IMR-90 (cell line): ENCODE results near the gene GAS5. TPM values are rescaled to one million over a fixed set of nuclear protein-coding genes. Genes with fewer than 3 reads are reported as not detected.

ENCODE experiments used
- ATAC-seq: fragments of 200-7000 bp; cut with Tn5 transposase; 2 replicates; pipeline ENCODE4 v1.9.1; 2020; ENCODE audit warnings: low read depth, mild to moderate bottlenecking, moderate library complexity
- BruUV-seq: library from RNA; stranded (reverse); fragments of 400-500 nt; replicated peaks from 2 replicates; lab custom pipeline; 2021; lab: Mats Ljungman, UMichigan
- CTCF ChIA-PET: fragments of 300-600 bp; formaldehyde crosslinking; extraction: SDS; loops from one replicate; lab custom pipeline; 2021; ENCODE audit warnings: antibody characterized with exemption; lab: Yijun Ruan, JAX
- POLR2A ChIA-PET: fragments of 300-600 bp; sonication (Branson Sonifier 250); formaldehyde crosslinking; loops from one replicate; lab custom pipeline; 2022; ENCODE audit warnings: antibody characterized with exemption; ENCODE audit not compliant: unreplicated experiment; lab: Charles Lee
- DNase-seq: peaks from one replicate; pipeline ENCODE4 v3.0.0; 2013
- H2AFZ ChIP-seq: replicated peaks from 2 replicates; pipeline ENCODE3; 2013; ENCODE audit warnings: low read length, mild to moderate bottlenecking; ENCODE audit not compliant: poor library complexity
- H2AK5ac ChIP-seq: 2 replicates; pipeline ENCODE4 v1.6.1; 2013; ENCODE audit warnings: low read depth, low read length, inconsistent platforms
- H2AK9ac ChIP-seq: replicated peaks from 2 replicates; pipeline ENCODE3; 2013; ENCODE audit warnings: mild to moderate bottlenecking, low read depth, low read length, moderate library complexity; ENCODE audit not compliant: poor library complexity
- H2BK120ac ChIP-seq: 2 replicates; pipeline ENCODE4 v1.6.1; 2013; ENCODE audit warnings: low read depth, low read length, inconsistent platforms
- H2BK15ac ChIP-seq: 3 replicates; pipeline ENCODE4 v1.6.1; 2013; ENCODE audit warnings: low read depth, low read length, inconsistent platforms
- H2BK20ac ChIP-seq: 2 replicates; pipeline ENCODE4 v1.6.1; 2013; ENCODE audit warnings: low read depth, mild to moderate bottlenecking, inconsistent platforms, low read length, moderate library complexity
- H2BK5ac ChIP-seq: 2 replicates; pipeline ENCODE4 v1.6.1; 2013; ENCODE audit warnings: mild to moderate bottlenecking, low read depth, low read length, inconsistent platforms; ENCODE audit not compliant: poor library complexity, severe bottlenecking
- H3K14ac ChIP-seq: replicated peaks from 2 replicates; pipeline ENCODE4 v1.6.1; 2013; ENCODE audit warnings: low read depth, low read length, inconsistent platforms
- H3K18ac ChIP-seq: 2 replicates; pipeline ENCODE4 v1.6.1; 2013; ENCODE audit warnings: low read depth, low read length, control low read depth
- H3K23ac ChIP-seq: 2 replicates; pipeline ENCODE4 v1.6.1; 2013; ENCODE audit warnings: low read depth, low read length, inconsistent platforms
- H3K27ac ChIP-seq: 2 replicates; pipeline ENCODE4 v1.5.1; 2013; ENCODE audit warnings: mild to moderate bottlenecking, control low read depth, low read length; ENCODE audit not compliant: insufficient read depth
- H3K27me3 ChIP-seq: 2 replicates; pipeline ENCODE4 v1.6.1; 2013; ENCODE audit warnings: low read length; ENCODE audit not compliant: control insufficient read depth, insufficient read depth
- H3K36me3 ChIP-seq: 2 replicates; pipeline ENCODE4 v1.6.1; 2013; ENCODE audit warnings: low read length, mixed read lengths; ENCODE audit not compliant: control insufficient read depth, insufficient read depth
- H3K4ac ChIP-seq: 2 replicates; pipeline ENCODE4 v1.6.1; 2013; ENCODE audit warnings: low read depth, low read length, inconsistent platforms
- H3K4me1 ChIP-seq: 2 replicates; pipeline ENCODE4 v1.6.1; 2013; ENCODE audit warnings: low read length, mixed read lengths; ENCODE audit not compliant: control insufficient read depth, insufficient read depth
- H3K4me2 ChIP-seq: 2 replicates; pipeline ENCODE4 v1.6.1; 2013; ENCODE audit warnings: low read depth, mild to moderate bottlenecking, control low read depth, low read length, moderate library complexity
- H3K4me3 ChIP-seq: 2 replicates; pipeline ENCODE4 v1.5.1; 2013; ENCODE audit warnings: low read depth, mild to moderate bottlenecking, control low read depth, low read length, moderate library complexity; ENCODE audit not compliant: insufficient read depth
- H3K56ac ChIP-seq: 2 replicates; pipeline ENCODE4 v1.6.1; 2013; ENCODE audit warnings: low read length, inconsistent platforms; ENCODE audit not compliant: insufficient read depth; ENCODE audit errors: extremely low read depth
- H3K79me1 ChIP-seq, 2 experiments: 2 replicates each; pipeline ENCODE4 v1.6.1; 2013; ENCODE audit warnings: low read length in 2 of 2, inconsistent platforms in 1 of 2, low read depth in 1 of 2
- H3K9ac ChIP-seq: 2 replicates; pipeline ENCODE4 v1.6.1; 2013; ENCODE audit warnings: low read depth, low read length, control low read depth
- H3K9me1 ChIP-seq: 2 replicates; pipeline ENCODE4 v1.6.1; 2013; ENCODE audit warnings: low read length, inconsistent platforms; ENCODE audit not compliant: insufficient read depth
- H3K9me3 ChIP-seq: 2 replicates; pipeline ENCODE4 v1.6.1; 2013; ENCODE audit warnings: low read length; ENCODE audit not compliant: control insufficient read depth, insufficient read depth
- H4K20me1 ChIP-seq: 2 replicates; pipeline ENCODE4 v1.6.1; 2013; ENCODE audit warnings: low read length, inconsistent platforms; ENCODE audit not compliant: insufficient read depth
- H4K5ac ChIP-seq: 2 replicates; pipeline ENCODE4 v1.6.1; 2013; ENCODE audit warnings: mild to moderate bottlenecking, low read depth, low read length, control low read depth
- H4K8ac ChIP-seq, 2 experiments: 2 replicates each; pipeline ENCODE4 v1.6.1; 2013; ENCODE audit warnings: low read depth in 2 of 2, low read length in 2 of 2, control low read depth in 1 of 2, inconsistent platforms in 1 of 2
- H4K91ac ChIP-seq: 2 replicates; pipeline ENCODE4 v1.6.1; 2013; ENCODE audit warnings: low read depth, low read length, inconsistent platforms; ENCODE audit not compliant: insufficient read depth
- RFX5 ChIP-seq: IDR thresholded peaks from 2 replicates; pipeline ENCODE4 v1.8.0; 2012; ENCODE audit warnings: low read depth, mild to moderate bottlenecking, low read length, moderate library complexity
- SMC3 ChIP-seq: fragments of 150-350 bp; IDR thresholded peaks from 2 replicates; pipeline ENCODE4 v1.6.1; 2016; ENCODE audit warnings: low read depth, mild to moderate bottlenecking, antibody characterized with exemption, low read length, moderate library complexity
- WGBS, 2 experiments: methylation state at CpG; one replicate each; pipeline versions ENCODE4 v1.1.5 to v1.1.7; 2013; ENCODE audit warnings: missing lambda C conversion rate in 2 of 2; ENCODE audit not compliant: insufficient read length in 1 of 2; ENCODE audit errors: extremely low coverage in 2 of 2; 5-methylcytosine and 5-hydroxymethylcytosine counted together
- dilution Hi-C: fragments of 300-500 bp; cut with HindIII; formaldehyde crosslinking; loops from one replicate; pipeline ENCODE4 v1.14.3; 2018; ENCODE audit warnings: low sequenced_read_pairs; ENCODE audit not compliant: unreplicated experiment
- in situ Hi-C: fragments of 300-500 bp; cut with MboI; formaldehyde crosslinking; loops from 3 replicates; pipeline ENCODE4 v1.14.3; 2019; ENCODE audit warnings: low sequenced_read_pairs, inconsistent platforms, mixed read lengths
- intact Hi-C: fragments of 100-400 bp; cut with micrococcal nuclease; formaldehyde crosslinking; loops from 2 replicates; pipeline ENCODE4 v1.10.0; 2022
- polyA plus RNA-seq, 3 experiments: library from polyadenylated mRNA; depleted of rRNA; stranded (reverse); fragments of >200 nt; gene quantifications; 2 replicates each; pipeline ENCODE4 v1.2.3, GENCODE V29; 2012; ENCODE audit warnings: low replicate concordance in 1 of 3
- total RNA-seq: library from RNA; depleted of rRNA; stranded (reverse); fragments of >200 nt; gene quantifications from 2 replicates; pipeline ENCODE4 v1.2.3, GENCODE V29; 2012
- TF ChIP-seq, protein P1 (sequence below): fragments of 150-350 bp; IDR thresholded peaks from 2 replicates; pipeline ENCODE4 v1.6.1; 2016; ENCODE audit warnings: low read depth, mild to moderate bottlenecking, low read length, moderate library complexity, borderline replicate concordance
- TF ChIP-seq, protein P2 (sequence below): conservative IDR thresholded peaks from 2 replicates; pipeline ENCODE4 v1.5.1; 2012; ENCODE audit warnings: mild to moderate bottlenecking, low read depth, low read length, improper control_type of control experiment

Gene GAS5
- total and polyA plus RNA-seq, 2 of the 4 experiments (the other 2 are of a cell fraction): 380 to 737 TPM

DNA sequence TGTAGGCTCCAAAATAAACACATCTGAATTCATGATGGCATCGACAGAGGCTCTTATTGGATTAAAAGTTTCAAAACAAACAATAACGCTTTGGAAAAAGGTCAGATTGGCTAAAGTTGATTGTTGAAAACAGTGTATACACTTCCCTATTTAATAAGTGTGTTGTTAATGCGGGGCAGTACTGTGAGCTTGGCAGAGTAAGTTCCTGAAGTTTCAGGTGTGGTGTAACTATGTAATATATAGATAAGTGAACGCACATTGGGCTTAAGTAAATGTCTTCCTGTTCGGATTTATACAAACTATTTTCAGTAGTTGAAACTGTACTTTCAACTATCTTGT, 1.2 kb upstream of the GAS5 start:
- TF ChIP-seq, protein P1, sequence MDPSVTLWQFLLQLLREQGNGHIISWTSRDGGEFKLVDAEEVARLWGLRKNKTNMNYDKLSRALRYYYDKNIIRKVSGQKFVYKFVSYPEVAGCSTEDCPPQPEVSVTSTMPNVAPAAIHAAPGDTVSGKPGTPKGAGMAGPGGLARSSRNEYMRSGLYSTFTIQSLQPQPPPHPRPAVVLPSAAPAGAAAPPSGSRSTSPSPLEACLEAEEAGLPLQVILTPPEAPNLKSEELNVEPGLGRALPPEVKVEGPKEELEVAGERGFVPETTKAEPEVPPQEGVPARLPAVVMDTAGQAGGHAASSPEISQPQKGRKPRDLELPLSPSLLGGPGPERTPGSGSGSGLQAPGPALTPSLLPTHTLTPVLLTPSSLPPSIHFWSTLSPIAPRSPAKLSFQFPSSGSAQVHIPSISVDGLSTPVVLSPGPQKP: no peak
- TF ChIP-seq SMC3: no peak
- no peak for TF ChIP-seq RFX5
- TF ChIP-seq, protein P2, sequence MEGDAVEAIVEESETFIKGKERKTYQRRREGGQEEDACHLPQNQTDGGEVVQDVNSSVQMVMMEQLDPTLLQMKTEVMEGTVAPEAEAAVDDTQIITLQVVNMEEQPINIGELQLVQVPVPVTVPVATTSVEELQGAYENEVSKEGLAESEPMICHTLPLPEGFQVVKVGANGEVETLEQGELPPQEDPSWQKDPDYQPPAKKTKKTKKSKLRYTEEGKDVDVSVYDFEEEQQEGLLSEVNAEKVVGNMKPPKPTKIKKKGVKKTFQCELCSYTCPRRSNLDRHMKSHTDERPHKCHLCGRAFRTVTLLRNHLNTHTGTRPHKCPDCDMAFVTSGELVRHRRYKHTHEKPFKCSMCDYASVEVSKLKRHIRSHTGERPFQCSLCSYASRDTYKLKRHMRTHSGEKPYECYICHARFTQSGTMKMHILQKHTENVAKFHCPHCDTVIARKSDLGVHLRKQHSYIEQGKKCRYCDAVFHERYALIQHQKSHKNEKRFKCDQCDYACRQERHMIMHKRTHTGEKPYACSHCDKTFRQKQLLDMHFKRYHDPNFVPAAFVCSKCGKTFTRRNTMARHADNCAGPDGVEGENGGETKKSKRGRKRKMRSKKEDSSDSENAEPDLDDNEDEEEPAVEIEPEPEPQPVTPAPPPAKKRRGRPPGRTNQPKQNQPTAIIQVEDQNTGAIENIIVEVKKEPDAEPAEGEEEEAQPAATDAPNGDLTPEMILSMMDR: no peak
- dilution Hi-C loops (no loop called here), in situ Hi-C loops (no loop called here), intact Hi-C loops (loop anchor here (5.0 kb wide), 2 partner anchors 437 to 1122 kb away; no protein-coding TSS in a partner anchor)
- Histone ChIP-seq H2BK5ac (no peak overlapping the region), H3K79me1 (peaks cover 12 to 57% of the 10 kb centered on the region in 2 experiments; a peak in 3 of 4 replicates), H3K56ac (peak overlapping the region; percentile 73; the same call in 1 of the 2 replicates), H3K18ac (no peak overlapping the region; the same call in 1 of the 2 replicates), H3K4me1 (no peaks in the 10 kb centered on the region; the same call in 1 of the 2 replicates), H4K8ac (peak overlapping the region; percentile 79 to 85; a peak in 3 of 4 replicates), H3K27ac (peak overlapping the region; percentile 79), H3K4me2 (peak overlapping the region; percentile 86), H2BK20ac (no peak overlapping the region), H4K91ac (peak overlapping the region; percentile 63; the same call in 1 of the 2 replicates), H3K27me3 (no peaks in the 10 kb centered on the region), H2BK15ac (no peak overlapping the region), H3K9me3 (no peaks in the 10 kb centered on the region), H2AFZ (peak overlapping the region; percentile 96), H4K20me1 (peaks cover 38% of the 10 kb centered on the region), H3K4ac (peak overlapping the region; percentile 90), H2BK120ac (peak overlapping the region; percentile 74; the same call in 1 of the 2 replicates), H3K23ac (peak overlapping the region; percentile 50; the same call in 1 of the 2 replicates), H3K9ac (peak overlapping the region; percentile 69), H3K9me1 (no peaks in the 10 kb centered on the region), H3K36me3 (peaks cover 35% of the 10 kb centered on the region), H3K4me3 (peak overlapping the region; percentile 60), H4K5ac (peak overlapping the region; percentile 58; the same call in 1 of the 2 replicates), H3K14ac (peak overlapping the region; percentile 77; the same call in 1 of the 2 replicates), H2AK9ac (peak overlapping the region; percentile 92), H2AK5ac (no peak overlapping the region)
- ATAC-seq (no peak), DNase-seq (no peak)
- CTCF ChIA-PET: interaction anchor here (0.6 to 0.7 kb wide), 2 partner anchors 16 to 20 kb away, joined by 3 read pairs; no protein-coding TSS in a partner anchor
- no TSS peak for BruUV-seq
- POLR2A ChIA-PET: no interaction called here
- WGBS, 2 experiments: no CpG with 5 or more reads among the region's 5 CpGs
